ENCODE results near the gene S100A9. TPM values are rescaled to one million over a fixed set of nuclear protein-coding genes. Genes with fewer than 3 reads are reported as not detected.

The S100A9 gene
- polyA plus RNA-seq, 3 donors, result 20,498 to 43,602 (median 40,800) TPM

DNA sequence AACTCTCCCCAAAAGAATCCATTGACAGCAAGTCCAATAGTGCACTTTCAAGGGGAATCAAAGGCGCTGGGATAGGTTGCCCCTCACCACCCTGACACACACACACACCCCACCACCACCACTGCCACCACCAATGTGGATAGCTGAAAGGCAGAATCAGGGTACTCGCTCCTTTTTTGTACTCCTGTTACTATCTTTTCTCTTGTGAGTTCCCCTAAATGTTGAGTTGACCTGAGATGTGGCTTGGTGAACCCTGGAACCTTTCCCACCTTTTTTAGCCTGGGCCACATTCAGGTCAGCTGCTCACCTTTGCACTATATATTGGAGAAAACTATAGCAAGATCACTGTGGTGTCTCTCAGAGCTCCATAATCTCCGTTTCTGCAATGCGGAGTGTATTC, 29.3 kb downstream of the S100A9 start:
- H3K27me3 Mint-ChIP-seq (ENCODE audit: low read depth in 3 of 3), result no peaks in the 10 kb centered on the region
- peaks cover 7 to 20% of the 10 kb centered on the region in 2 donors for H3K36me3 Mint-ChIP-seq
- Histone ChIP-seq H3K4me1 (ENCODE audit: control insufficient read depth in 1 of 2, insufficient read depth in 2 of 2, low read length in 2 of 2) (peaks cover 71 to 85% of the 10 kb centered on the region in 2 donors), H3K27me3 (ENCODE audit: control insufficient read depth in 2 of 2, insufficient read depth in 2 of 2, low read length in 2 of 2) (no peaks in the 10 kb centered on the region), H2AFZ (ENCODE audit: insufficient read depth, low read depth, low read length, poor library complexity, severe bottlenecking) (no peak overlapping the region), H3K9ac (ENCODE audit: insufficient read depth, low read length, poor library complexity, severe bottlenecking) (no peak overlapping the region), H3K79me2 (ENCODE audit: insufficient read depth, low read length) (peaks cover 48% of the 10 kb centered on the region), H3K36me3 (replicated peaks in 1 of 2; ENCODE audit: control insufficient read depth in 1 of 2, insufficient read depth in 2 of 2, low read length in 2 of 2) (no peaks in the 10 kb centered on the region), H3K4me2 (replicated peaks; ENCODE audit: extremely low read depth, low read length, poor library complexity, severe bottlenecking) (peak overlapping the region; percentile 64), H4K20me1 (ENCODE audit: insufficient read depth, low read length) (peaks cover 10% of the 10 kb centered on the region), H3K9me3 (replicated peaks in 1 of 2; ENCODE audit: control insufficient read depth in 1 of 2, insufficient read depth in 1 of 2, low read length in 2 of 2) (no peaks in the 10 kb centered on the region), H3K4me3 (replicated peaks in 1 of 3; ENCODE audit: low read depth in 2 of 3, low read length in 3 of 3) (peak overlapping the region in 1 of 3 experiments; percentile 52), H3K27ac (ENCODE audit: low read depth in 1 of 2, low read length in 2 of 2) (peak overlapping the region; percentile 69 to 88)
- DNase-seq, result no peak
- WGBS (ENCODE audit: insufficient coverage), result 71% methylated on average over 1 of the region's 4 CpGs
- peak overlapping the region; percentile 58 to 83 for H3K4me3 Mint-ChIP-seq
- intact Hi-C loops (cut with micrococcal nuclease), result no loop called here
- H3K27ac Mint-ChIP-seq, result peak overlapping the region; percentile 97 to 99 (median 99)
- peaks cover 85% of the 10 kb centered on the region for H3K4me1 Mint-ChIP-seq
- peaks cover 8 to 14% (median 9%) of the 10 kb centered on the region in 7 donors for H3K9me3 Mint-ChIP-seq
- TF ChIP-seq, protein P1, sequence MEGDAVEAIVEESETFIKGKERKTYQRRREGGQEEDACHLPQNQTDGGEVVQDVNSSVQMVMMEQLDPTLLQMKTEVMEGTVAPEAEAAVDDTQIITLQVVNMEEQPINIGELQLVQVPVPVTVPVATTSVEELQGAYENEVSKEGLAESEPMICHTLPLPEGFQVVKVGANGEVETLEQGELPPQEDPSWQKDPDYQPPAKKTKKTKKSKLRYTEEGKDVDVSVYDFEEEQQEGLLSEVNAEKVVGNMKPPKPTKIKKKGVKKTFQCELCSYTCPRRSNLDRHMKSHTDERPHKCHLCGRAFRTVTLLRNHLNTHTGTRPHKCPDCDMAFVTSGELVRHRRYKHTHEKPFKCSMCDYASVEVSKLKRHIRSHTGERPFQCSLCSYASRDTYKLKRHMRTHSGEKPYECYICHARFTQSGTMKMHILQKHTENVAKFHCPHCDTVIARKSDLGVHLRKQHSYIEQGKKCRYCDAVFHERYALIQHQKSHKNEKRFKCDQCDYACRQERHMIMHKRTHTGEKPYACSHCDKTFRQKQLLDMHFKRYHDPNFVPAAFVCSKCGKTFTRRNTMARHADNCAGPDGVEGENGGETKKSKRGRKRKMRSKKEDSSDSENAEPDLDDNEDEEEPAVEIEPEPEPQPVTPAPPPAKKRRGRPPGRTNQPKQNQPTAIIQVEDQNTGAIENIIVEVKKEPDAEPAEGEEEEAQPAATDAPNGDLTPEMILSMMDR (IDR thresholded peaks at IDR 0.05), result no peak

- Histone ChIP-seq H3K9me3 (replicated peaks in 1 of 2; ENCODE audit: control insufficient read depth in 1 of 2, insufficient read depth in 1 of 2, low read length in 2 of 2) (no peaks in the 10 kb centered on the region), H2AFZ (ENCODE audit: insufficient read depth, low read depth, low read length, poor library complexity, severe bottlenecking) (no peak overlapping the region), H3K4me1 (ENCODE audit: control insufficient read depth in 1 of 2, insufficient read depth in 2 of 2, low read length in 2 of 2) (peaks cover 78 to 92% of the 10 kb centered on the region in 2 donors), H3K27me3 (ENCODE audit: control insufficient read depth in 2 of 2, insufficient read depth in 2 of 2, low read length in 2 of 2) (no peaks in the 10 kb centered on the region), H3K9ac (ENCODE audit: insufficient read depth, low read length, poor library complexity, severe bottlenecking) (no peak overlapping the region), H4K20me1 (ENCODE audit: insufficient read depth, low read length) (peaks cover 10% of the 10 kb centered on the region), H3K27ac (ENCODE audit: low read depth in 1 of 2, low read length in 2 of 2) (peak overlapping the region; percentile 63 to 88), H3K4me2 (replicated peaks; ENCODE audit: extremely low read depth, low read length, poor library complexity, severe bottlenecking) (peak overlapping the region; percentile 64), H3K4me3 (replicated peaks in 1 of 3; ENCODE audit: low read depth in 2 of 3, low read length in 3 of 3) (peak overlapping the region in 1 of 3 experiments; percentile 29), H3K79me2 (ENCODE audit: insufficient read depth, low read length) (peaks cover 56% of the 10 kb centered on the region), H3K36me3 (replicated peaks in 1 of 2; ENCODE audit: control insufficient read depth in 1 of 2, insufficient read depth in 2 of 2, low read length in 2 of 2) (no peaks in the 10 kb centered on the region)
- Mint-ChIP-seq H3K4me3 (peak overlapping the region in 1 of 2 donors; percentile 35), H3K4me1 (peaks cover 92% of the 10 kb centered on the region), H3K27me3 (ENCODE audit: low read depth in 3 of 3) (no peaks in the 10 kb centered on the region), H3K27ac (peak overlapping the region; percentile 97 to 99 (median 99)), H3K9me3 (peaks cover 0 to 8% (median 2%) of the 10 kb centered on the region in 7 donors), H3K36me3 (peaks cover 6 to 19% of the 10 kb centered on the region in 2 donors)
- no peak for DNase-seq
- WGBS (ENCODE audit: insufficient coverage), result 92% methylated on average over 2 of the region's 4 CpGs
- TF ChIP-seq, protein P1 (IDR thresholded peaks at IDR 0.05), result no peak
- intact Hi-C loops (cut with micrococcal nuclease), result no loop called here
These were observed 30.1 kb downstream of the S100A9 start for GRCh38 chr1:153387785-153388184.
